OCI-M1 (cell line): ENCODE results near the gene IL37.
A peak's percentile ranks its signal among the peaks of the same experiment; 100 is the strongest.
"Not testable (repeated sequence)": the region's sequence is repeated elsewhere in the genome, so short reads cannot be mapped to it uniquely, and the experiment has no call there.

Experiments
- DNase-seq: peaks from one replicate; lab custom pipeline; 2025; lab: John Stamatoyannopoulos, UW

IL37 gene

DNA sequence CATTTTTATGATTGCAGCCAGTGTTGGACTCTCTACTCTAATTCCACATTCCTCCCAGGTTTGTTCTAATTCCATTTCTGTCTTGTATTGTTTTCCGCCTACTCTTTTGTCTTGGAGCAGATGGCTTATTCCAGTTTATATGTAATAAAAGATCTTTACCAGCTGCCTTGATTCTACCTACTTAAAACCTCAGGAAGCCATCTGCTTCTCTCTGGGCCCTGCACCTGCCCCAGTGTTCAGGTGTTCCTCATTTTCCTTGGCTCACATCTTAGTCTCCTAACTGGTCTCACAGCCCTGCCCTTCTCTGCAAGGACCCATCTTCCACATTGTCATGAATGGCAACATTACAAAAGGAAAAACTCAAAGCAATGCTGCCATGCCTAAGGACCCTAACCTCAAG is 21.0 kb upstream of the IL37 start:
- DNase-seq = no peak

DNA sequence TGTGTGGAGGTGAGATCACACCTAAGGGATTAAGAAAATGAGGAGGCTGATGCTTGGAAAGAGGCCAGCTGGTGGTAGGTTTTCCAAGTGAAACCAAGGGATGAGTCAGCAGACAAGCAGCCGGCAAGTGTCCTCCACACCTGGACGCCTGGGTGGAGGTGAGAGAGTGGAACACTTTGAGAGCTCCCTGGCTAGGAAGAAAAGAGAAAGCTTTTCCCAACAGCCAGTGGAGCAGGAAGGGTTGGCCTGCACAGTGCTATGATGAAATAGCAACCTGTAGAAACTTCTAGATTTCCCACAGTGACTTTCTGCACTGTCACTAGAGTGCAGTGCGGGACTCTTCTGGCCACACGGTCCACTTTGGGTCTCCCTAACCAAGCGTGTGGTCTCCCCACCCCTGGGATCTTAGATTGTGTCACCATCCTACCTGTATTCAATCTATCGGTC is 19.6 kb upstream of the IL37 start:
- DNase-seq = no peak

DNA sequence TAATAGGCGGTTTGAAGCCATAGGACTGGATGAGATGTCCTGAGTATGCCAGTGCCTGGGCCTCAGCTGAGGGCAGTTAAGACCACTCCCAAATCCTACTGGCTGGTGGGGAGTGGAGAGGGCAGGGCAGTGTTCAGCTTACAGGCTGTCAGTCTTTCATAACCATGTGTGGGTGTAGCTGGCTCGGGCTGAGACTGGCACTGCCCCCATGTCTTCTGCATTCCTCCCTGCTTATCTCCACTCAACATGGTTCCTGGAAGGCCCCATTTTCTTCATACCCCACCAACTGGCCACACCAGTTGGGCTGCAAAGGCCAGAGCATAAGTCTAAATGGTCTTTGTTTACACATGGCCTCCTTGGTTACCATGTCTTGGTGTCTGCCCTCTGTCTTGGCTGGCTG is 17.2 kb upstream of the IL37 start:
- DNase-seq = peak; percentile 15

GRCh38 chr2:112896909-112897623 is 13.9 kb upstream of the IL37 start:
- no peak for DNase-seq

- no peak for DNase-seq
Measured at GRCh38 chr2:112897624-112897978, 13.4 kb upstream of the IL37 start.

GRCh38 chr2:112901431-112902065 is 9.4 kb upstream of the IL37 start:
- not testable (repeated sequence) for DNase-seq

DNA sequence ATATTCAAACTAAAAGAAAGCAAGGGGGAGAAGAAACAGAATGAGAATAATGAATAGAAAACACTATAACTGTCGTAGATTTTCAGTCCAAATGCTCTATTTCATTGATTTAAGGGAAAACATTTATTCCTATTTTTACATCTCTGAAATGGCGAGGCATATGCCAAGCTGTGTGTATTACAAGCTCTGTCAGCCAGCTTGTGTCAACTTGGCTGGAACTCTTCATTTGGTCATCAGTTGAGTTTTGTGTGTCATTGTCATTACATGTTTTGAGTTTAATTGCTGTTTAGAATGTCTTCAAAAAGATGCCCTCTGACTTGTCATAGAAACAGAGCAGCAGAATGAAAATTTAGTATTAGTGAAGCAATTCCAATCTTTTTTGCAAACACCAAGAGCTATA is 8.1 kb upstream of the IL37 start:
- no peak for DNase-seq

DNA sequence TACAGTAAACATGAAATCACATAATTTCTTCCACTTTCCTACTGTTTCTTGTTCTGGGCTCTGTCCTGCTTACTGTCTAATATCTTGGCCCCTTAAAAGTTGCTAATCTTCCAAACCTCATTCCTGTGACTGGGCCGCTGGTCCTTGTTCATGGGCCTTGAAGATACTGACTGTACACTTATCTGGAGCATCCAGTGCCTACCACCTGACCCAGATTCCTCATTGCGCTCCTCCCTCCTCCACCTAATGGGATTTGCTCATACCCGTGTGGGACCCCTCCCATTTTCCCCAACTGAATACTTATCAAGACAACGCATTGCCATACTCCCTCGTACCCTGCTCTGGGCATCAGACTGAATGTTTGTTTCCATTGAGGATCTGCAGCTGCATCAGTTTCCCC is 6.1 kb upstream of the IL37 start:
- DNase-seq = peak; percentile 29

- no peak for DNase-seq
Measured at GRCh38 chr2:112906276-112906675, 4.7 kb upstream of the IL37 start.

DNA sequence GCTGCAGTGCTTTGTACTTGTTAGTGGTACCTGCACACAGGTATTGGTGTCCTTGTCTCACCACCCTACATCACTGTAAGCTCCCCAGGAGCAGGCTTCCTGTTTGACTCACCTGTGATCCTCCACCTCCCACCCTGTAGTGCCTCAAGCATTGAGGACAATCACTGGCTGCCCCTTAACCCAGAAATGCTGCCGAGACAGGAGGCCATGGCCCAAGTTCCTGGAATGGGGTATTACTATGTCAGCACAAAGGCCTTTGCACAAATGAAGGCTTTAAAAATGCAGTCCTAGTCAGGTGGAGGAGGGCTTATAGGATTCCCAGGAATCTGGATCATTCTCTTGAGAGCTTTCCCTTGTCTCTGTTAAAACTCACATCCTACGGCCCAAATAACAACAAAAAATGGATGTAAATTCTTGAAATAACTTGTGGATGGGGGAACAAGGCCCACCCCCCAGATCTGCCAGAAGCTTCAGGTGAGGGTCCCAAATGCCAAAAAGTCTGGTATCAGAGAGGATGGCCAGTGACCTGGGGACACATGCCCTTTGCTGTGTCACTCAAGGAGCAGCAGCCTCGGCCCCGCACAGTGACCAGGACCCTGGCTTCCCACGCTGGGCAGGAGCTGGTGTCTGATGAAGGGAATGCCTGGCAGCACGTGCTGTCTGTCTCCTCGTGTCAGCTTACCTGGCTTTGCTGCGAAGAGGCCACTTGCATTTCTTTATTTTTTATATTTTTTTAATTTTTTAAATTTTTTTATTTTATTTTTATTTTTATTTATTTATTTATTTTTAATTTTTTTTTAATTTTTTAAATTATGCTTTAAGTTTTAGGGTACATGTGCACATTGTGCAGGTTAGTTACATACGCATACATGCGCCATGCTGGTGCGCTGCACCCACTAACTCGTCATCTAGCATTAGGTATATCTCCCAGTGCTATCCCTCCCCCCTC is 3.7 kb upstream of the IL37 start:
- no peak for DNase-seq

GRCh38 chr2:112908559-112908958 is 2.4 kb upstream of the IL37 start:
- not testable (repeated sequence) for DNase-seq

DNA sequence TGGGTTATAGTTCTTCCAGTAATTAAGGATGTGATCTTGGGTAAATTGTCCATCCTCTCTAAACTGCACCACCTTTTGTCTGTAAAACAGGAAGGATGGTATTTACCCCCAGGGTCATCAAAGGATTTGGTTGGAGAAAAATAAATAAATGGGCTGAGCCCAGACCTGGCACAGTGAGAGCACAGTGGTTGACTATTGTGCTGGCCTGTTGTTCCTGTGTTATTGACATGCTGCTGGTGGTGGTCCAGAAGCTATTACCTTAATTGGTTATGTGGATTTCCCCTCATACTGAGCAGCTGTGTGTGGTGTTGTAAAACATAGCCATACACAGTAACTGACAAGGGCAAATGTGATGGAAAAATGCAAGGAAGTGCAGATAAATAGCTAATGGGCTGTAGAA is 746 bp upstream of the IL37 start:
- DNase-seq = no peak

GRCh38 chr2:112912403-112912802 is 1.4 kb downstream of the IL37 start:
- no peak for DNase-seq

DNA sequence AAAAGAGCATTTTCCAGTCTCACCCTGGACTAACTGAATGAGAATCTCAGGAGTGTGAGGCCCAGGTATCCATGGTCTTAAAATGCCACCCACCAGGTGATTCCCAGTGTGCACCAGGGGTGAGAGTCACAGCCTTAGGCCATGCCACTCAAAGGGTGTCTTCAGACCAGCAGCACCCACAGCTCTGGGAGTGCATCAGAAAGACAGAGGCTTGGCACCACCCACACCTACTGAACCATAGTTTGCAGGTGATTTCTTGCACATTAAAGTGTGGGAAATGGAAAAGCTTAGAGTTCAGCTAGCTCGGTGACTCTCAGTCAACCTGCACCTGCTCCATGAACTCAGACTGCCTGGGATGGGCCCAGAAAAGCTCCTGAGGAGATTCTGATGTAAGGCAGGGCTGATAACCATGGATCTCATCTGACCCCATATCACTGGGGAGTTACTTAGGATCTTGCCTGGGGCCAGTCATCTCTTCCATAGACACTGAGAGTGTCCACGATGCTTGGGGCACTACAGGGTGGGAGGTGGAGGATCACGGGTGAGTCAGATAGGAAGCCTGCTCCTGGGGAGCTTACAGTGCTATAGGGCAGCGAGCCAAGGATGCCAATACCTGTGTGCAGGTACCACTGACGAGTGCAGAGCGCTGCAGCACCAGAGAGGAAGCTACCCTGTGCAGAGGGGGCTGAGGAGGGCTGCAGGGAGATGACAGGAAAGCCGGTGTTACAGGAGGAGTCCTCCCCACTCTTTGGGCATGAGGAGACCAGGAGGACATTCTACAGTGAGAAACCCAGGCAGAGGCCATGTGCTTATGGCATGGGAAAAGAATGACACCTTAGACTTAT is 4.6 kb downstream of the IL37 start:
- no peak for DNase-seq

- no peak for DNase-seq
Measured at GRCh38 chr2:112916145-112916571, 5.2 kb downstream of the IL37 start.

GRCh38 chr2:112916625-112917247 is 5.8 kb downstream of the IL37 start:
- DNase-seq = no peak

DNA sequence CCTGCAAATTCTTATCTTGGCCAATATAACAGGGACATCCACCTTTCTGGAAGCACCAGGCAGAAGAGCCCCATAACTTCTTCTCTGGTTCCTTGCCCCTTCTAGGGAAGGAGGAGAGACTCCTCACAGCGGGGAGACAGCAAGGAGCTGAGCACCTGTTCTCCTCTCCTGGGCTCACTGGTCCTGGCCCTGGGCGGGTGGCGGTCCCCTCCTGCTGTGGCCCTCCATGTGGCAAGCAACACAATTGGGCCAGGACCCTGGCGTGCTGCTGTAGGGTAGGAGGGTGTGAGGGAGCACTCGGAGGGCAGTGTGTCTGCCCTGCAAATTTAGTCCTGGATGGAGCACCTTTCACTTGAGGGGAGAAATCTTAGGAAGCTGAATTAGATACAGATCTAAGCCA is 6.9 kb downstream of the IL37 start:
- DNase-seq = no peak

- DNase-seq = no peak
Measured at GRCh38 chr2:112918256-112918655, 7.3 kb downstream of the IL37 start.

DNA sequence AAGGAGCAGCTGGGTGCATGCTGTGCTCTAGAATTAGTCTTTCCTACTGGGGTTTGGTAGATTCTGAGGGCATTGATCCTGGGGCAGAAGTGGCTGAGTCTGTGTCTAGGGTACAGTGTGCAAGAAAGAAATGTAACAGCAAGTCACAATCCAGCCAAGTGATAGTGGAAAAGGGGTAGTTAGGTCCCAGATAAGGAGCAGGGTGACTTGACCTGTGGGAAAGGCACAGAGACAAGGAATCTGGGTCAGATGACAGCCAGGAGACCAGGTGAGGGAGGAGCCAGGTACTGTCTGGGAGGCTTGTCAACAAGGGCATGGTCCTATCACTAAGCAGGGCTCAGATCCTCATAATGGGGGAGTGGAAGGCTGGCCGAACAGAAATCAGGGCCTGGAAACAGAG is 8.1 kb downstream of the IL37 start:
- DNase-seq = no peak

DNA sequence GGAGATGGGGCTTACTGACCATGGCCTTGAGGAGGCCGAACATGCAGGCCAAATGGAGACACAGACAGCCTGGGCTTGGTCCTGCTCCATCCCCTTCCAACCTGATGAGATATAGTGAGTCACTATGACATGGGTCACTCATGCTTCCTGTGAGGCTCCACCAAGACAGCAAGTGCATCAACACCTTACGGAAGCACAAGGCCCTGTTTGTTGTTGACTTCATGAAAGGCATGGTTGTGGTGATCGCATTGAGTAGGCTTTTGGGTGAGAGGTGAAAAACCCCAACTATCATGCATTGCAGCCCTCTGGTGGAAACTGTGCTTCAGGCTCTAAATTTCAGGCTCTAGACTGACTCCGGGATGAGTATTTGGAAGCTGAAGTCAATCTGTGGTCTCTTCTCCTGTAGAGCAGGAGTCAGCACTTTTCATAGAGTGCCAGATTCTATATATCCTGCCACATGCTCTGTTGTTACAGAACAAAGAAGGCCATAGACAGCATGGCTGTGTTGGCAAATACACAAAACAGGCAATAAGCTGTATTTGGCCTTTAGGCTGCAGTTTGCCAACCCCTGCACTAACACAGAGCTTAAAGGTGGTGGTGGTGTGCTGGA is 10.1 kb downstream of the IL37 start:
- DNase-seq = no peak

DNA sequence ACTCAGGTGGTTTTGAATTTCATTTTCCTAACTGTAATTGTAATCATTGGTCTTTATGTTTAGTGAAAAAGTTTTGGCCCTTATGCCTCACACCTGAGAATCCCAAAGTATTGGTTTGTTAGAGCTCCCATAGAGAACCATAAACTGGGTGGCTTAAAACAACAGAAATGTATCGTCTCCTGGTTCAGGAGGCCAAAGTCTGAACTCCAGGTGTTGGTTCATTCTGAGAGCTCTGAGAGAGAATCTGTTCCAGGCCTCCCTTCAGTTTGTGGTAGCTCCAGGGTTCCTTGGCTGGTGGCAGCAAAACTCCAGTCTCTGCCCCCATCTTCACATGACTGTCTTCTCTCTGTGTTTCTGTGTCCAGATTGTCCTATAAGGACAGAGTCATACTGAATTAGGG is 11.0 kb downstream of the IL37 start:
- DNase-seq = no peak
